Aorta (tissue), 5 donors: ENCODE measurements around the gene DVL2. TPM values are rescaled to one million over a fixed set of nuclear protein-coding genes. Genes with fewer than 3 reads are reported as not detected.
A peak's percentile ranks its signal among the peaks of the same experiment; 100 is the strongest.

Experiments
- ATAC-seq: fragments of 200-7000 bp; cut with Tn5 transposase; one replicate; pipeline ENCODE4 v1.9.1; 2022; ENCODE audit warnings: moderate library complexity; ENCODE audit not compliant: low FRiP score
- DNase-seq, 2 donors: peaks; one replicate each; pipeline ENCODE4 v3.0.0-alpha.2; 2020
- H3K27ac ChIP-seq, 2 donors: one replicate each; pipeline ENCODE4 v1.5.1; 2013; ENCODE audit warnings: low read length in 2 of 2, mild to moderate bottlenecking in 2 of 2, moderate library complexity in 2 of 2, control low read depth in 1 of 2, inconsistent platforms in 1 of 2, low read depth in 1 of 2
- H3K27me3 ChIP-seq, 2 donors: one replicate each; pipeline ENCODE4 v1.6.1; 2013; ENCODE audit warnings: control low read depth in 1 of 2, low read length in 1 of 2, mild to moderate bottlenecking in 1 of 2, moderate library complexity in 1 of 2; ENCODE audit not compliant: insufficient read depth in 2 of 2, control insufficient read depth in 1 of 2
- H3K36me3 ChIP-seq, 2 donors: one replicate each; pipeline ENCODE4 v1.6.1; 2013; ENCODE audit warnings: control low read depth in 1 of 2, low read length in 1 of 2, mild to moderate bottlenecking in 1 of 2; ENCODE audit not compliant: insufficient read depth in 2 of 2, control insufficient read depth in 1 of 2
- H3K4me1 ChIP-seq, 2 donors: one replicate each; pipeline ENCODE4 v1.6.1; 2013; ENCODE audit warnings: low read length in 2 of 2, control low read depth in 1 of 2, mild to moderate bottlenecking in 1 of 2, moderate library complexity in 1 of 2; ENCODE audit not compliant: insufficient read depth in 2 of 2, control insufficient read depth in 1 of 2
- H3K4me3 ChIP-seq, 2 donors: one replicate each; pipeline ENCODE4 v1.5.1; 2013; ENCODE audit warnings: low read length in 2 of 2, control low read depth in 1 of 2, mild to moderate bottlenecking in 1 of 2
- H3K9me3 ChIP-seq: one replicate; pipeline ENCODE4 v1.6.1; 2013; ENCODE audit warnings: mild to moderate bottlenecking, low read length; ENCODE audit not compliant: control insufficient read depth
- WGBS, 2 donors: extraction: QIAGEN DNeasy Blood & Tissue Kit; methylation state at CpG; one replicate each; pipeline ENCODE4 v1.1.7; 2013; 5-methylcytosine and 5-hydroxymethylcytosine counted together
- intact Hi-C, 2 donors: fragments of 100-400 bp; cut with DNase I; formaldehyde crosslinking; loops; one replicate each; pipeline versions ENCODE4 v1.14.2 to v1.15.0; 2022
- polyA plus RNA-seq, 2 donors: library from polyadenylated mRNA; stranded (reverse); fragments of 200-250 nt; gene quantifications; one replicate each; pipeline ENCODE4 v1.2.3, GENCODE V29; 2013
- total RNA-seq, 2 donors: library from RNA; stranded (reverse); fragmentation: NEBNext Ultra II Directional; extraction: Animal tissue kit (Norgen Biotek cat#: 25700); gene quantifications; one replicate each; pipeline ENCODE4 v1.2.1, GENCODE V29; 2021
- donor health status: healthy with polysubstance abuse.
- donor health status: Bipolar disorder and iron deficiency.
- donor health status: DM: no; HTN: no; CAD: no.
- donor health status: DM: no; HTN: no; CAD: no.
- donor health status: DM: yes; HTN: yes; CAD: no.

The DVL2 gene
- total and polyA plus RNA-seq, 4 donors, result 10.0 to 45.6 (median 25.1) TPM

DNA sequence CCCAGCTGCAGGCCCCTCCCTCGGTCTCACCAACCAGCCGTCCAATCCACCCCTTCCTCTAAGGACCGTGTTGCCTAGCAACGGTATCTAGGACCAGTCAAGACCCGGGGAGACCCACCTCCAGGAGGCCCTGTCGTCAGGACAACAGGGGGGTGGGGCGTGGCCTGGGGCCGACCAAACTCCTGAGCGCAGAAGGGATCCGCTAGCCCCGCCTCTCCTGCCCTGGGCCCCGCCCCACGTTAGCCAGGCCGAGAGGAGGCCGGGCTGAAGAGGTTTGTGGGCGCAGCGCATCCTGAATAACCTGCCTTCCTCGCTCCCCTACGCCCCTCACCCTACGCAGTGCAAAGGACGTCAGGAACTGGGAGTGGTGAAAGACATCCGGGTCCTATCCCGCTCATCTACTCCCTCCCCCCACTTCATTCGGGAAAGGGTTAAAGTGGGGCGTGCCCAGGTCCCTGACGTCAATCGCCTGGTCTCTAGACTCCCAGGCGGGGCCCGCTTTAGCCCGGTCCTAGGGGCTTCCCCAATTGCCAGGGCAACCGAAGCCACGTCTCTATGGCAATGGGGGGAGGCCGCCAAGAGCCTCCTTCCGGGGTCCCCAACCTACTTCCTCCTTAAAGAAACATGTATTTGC is 29.4 kb downstream of the DVL2 start:
- 1% methylated on average over 32 to 34 of the region's 34 CpGs for WGBS, 2 donors
- intact Hi-C loops, result no loop called here

DNA sequence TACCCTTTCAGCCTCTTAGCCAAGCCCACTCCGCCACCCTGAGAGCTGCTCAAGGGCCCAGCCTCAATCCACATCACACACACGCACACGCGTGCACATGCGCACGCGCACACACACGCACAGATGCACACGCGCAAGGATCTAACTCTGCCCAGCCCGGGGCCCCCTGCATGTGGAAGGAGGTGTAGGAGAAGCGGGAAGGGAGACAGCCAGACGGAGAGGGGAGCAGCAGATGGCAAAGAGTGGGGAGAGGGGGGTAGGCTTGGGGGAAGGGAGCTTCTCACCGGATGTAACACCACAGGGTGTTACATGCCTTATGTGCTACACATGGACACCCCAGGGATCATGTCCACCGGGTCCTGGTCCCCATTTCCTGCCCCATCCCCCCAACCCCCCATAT is 30.0 kb downstream of the DVL2 start:
- no peaks in the 10 kb centered on the region for H3K27me3 ChIP-seq
- H3K27ac ChIP-seq, result no peak overlapping the region
- no peaks in the 10 kb centered on the region for H3K9me3 ChIP-seq
- ATAC-seq (peak; percentile 6), DNase-seq (no peak)
- peak overlapping the region in 1 of 2 donors; percentile 2 for H3K4me3 ChIP-seq
- peaks cover 0 to 2% of the 10 kb centered on the region in 2 donors for H3K36me3 ChIP-seq
- no peaks in the 10 kb centered on the region for H3K4me1 ChIP-seq
- intact Hi-C loops, result no loop called here
- WGBS, 2 donors, result 75 to 76% methylated on average over 14 to 15 of the region's 15 CpGs

More for the DNA sequence above, 29.4 kb downstream of the DVL2 start:
- ATAC-seq (peak; percentile 88), DNase-seq (peak; percentile 93 to 95)
- Histone ChIP-seq H3K9me3 (no peaks in the 10 kb centered on the region), H3K27me3 (no peaks in the 10 kb centered on the region), H3K27ac (no peak overlapping the region), H3K4me1 (no peaks in the 10 kb centered on the region), H3K36me3 (peaks cover 0 to 2% of the 10 kb centered on the region in 2 donors), H3K4me3 (peak overlapping the region in 1 of 2 donors; percentile 2)

DNA sequence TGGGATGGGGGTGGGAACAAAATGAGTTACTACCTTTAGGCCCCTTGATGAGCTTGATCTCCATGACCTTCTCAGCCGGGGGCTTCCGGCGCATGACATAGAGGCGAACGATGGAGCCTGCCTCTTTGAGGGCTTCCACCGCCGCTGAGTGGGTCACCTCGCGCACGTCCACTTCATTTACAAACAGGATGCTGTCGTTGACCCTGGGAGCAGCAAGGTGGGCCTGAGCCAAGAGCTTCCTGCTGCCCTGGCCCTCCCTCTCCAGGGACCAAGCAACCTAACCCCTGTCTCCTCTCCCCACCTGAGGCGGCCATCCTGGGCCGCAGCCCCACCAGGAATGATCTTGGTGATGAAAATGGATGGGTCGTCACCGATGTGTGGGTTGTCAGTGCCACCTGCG is 30.9 kb downstream of the DVL2 start:
- H3K9me3 ChIP-seq, result no peaks in the 10 kb centered on the region
- WGBS, 2 donors, result 93 to 95% methylated on average over 16 of the region's 16 CpGs
- H3K27me3 ChIP-seq, result no peaks in the 10 kb centered on the region
- H3K27ac ChIP-seq, result no peak overlapping the region
- H3K36me3 ChIP-seq, result peaks cover 0 to 2% of the 10 kb centered on the region in 2 donors
- ATAC-seq, result no peak
- intact Hi-C loops, result no loop called here
- no peak for DNase-seq
- no peak overlapping the region for H3K4me3 ChIP-seq
- no peaks in the 10 kb centered on the region for H3K4me1 ChIP-seq

DNA sequence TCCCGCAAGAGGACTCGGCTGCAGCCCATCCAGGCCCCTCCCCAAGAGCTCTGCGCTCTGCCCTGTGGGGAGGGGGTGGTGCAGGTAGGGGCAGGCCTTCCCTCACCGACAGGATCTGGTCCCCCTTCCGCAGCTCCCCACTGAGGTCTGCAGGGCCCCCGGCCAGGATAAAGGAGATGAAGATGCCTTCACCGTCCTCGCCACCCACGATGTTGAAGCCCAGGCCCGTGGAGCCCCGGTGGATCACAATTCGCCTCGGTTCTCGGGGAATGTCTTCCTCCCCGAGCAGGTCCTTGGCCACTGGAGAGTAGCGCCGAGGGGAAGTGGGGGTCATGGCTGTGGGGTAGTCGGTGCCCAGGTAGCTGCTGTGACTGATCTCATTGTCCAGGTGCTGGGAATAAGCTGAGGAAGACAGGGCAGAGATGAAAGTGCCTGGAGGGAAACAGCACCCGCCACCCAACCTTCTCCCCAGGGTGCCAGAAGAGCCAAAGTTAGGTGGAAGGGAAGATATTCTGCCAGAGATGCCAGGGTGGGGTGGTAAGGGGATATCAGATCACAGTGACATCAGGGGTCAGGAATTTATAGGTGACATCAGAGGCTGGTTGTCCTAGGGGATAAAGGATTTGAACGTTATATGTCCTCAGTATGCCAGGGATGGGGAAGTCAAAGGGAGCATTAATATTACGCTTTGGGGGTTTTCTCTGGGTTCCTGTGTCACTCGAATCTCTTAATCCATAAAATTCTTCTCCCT is 37.5 kb downstream of the DVL2 start:
- Histone ChIP-seq H3K27me3 (no peaks in the 10 kb centered on the region), H3K36me3 (no peaks in the 10 kb centered on the region)

DNA sequence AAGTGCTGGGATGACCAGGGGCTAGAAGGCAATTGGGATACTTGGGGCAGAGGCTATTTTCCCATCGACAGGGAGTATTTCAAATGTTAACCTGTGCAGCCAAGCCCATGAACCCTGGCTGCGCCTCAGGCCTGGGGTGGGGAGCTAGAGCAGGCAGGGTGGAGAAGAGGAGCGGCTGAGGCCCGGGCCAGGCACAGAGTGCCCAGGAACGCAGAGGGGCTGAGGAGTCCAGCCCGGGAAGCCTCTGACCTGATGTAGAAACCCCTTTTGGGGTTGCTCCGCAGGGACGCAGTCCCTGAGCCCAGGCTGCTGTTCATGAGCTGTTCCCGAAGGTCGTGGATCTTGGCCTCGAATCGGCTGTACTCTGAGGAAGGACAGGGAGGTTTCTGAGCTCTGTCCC is 38.3 kb downstream of the DVL2 start:
- DNase-seq, result no peak

More for the DNA sequence above, 37.5 kb downstream of the DVL2 start:
- H3K9me3 ChIP-seq, result no peaks in the 10 kb centered on the region
- 90 to 91% methylated on average over 22 of the region's 22 CpGs for WGBS, 2 donors
- intact Hi-C loops, result no loop called here
- ATAC-seq (no peak), DNase-seq (no peak)
- no peak overlapping the region for H3K27ac ChIP-seq
- no peak overlapping the region for H3K4me3 ChIP-seq
- no peaks in the 10 kb centered on the region for H3K4me1 ChIP-seq

DNA sequence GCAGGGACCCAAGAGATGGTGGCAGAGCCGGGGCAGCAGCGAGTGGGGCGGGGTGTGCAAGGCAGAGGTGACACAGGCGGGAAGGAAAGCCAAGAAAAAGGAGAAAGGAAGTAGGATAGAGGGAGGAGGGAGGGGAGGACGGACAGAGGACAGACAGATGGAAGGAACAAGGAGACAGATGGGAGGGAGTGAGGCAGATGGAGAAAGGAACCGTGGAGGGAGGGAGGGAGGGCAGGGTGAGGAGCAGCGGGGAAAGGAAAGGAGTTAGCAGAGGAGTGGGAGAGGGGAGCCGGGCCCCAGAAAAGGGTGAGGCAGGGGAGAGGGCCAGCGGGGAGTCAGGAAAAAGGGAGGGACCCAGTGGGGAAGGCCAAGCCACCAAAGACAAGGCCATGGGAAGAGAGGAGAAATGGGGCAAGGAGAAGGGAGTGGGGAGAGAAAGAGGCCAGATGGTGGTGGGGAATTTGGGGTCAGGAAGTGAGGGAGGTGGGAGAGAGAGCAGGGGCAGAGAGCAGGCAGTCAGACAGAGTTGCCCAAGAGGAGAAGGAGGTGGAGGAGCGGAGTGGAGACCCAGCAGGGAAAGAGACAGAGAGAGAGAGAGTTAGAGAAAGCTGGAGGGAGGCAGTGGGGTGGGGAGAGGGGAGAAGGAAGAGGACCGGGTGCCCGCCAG is 41.9 kb downstream of the DVL2 start:
- no peak overlapping the region for H3K27ac ChIP-seq
- 78 to 80% methylated on average over 12 of the region's 12 CpGs for WGBS, 2 donors
- ATAC-seq (no peak), DNase-seq (peak in 1 of 2 donors; percentile 43)
- no peaks in the 10 kb centered on the region for H3K9me3 ChIP-seq
- H3K4me3 ChIP-seq, result no peak overlapping the region
- H3K36me3 ChIP-seq, result no peaks in the 10 kb centered on the region
- H3K4me1 ChIP-seq, result no peaks in the 10 kb centered on the region
- H3K27me3 ChIP-seq, result no peaks in the 10 kb centered on the region
- intact Hi-C loops, result no loop called here

More for the DNA sequence above, 38.3 kb downstream of the DVL2 start:
- H3K27ac ChIP-seq, result no peak overlapping the region
- no peaks in the 10 kb centered on the region for H3K9me3 ChIP-seq
- whole genome bisulfite sequencing, 2 donors, result 93 to 96% methylated on average over 12 of the region's 12 CpGs
- no peaks in the 10 kb centered on the region for H3K36me3 ChIP-seq
- H3K4me3 ChIP-seq, result no peak overlapping the region
- H3K27me3 ChIP-seq, result no peaks in the 10 kb centered on the region
- intact Hi-C loops, result no loop called here
- no peak for ATAC-seq
- H3K4me1 ChIP-seq, result no peaks in the 10 kb centered on the region

DNA sequence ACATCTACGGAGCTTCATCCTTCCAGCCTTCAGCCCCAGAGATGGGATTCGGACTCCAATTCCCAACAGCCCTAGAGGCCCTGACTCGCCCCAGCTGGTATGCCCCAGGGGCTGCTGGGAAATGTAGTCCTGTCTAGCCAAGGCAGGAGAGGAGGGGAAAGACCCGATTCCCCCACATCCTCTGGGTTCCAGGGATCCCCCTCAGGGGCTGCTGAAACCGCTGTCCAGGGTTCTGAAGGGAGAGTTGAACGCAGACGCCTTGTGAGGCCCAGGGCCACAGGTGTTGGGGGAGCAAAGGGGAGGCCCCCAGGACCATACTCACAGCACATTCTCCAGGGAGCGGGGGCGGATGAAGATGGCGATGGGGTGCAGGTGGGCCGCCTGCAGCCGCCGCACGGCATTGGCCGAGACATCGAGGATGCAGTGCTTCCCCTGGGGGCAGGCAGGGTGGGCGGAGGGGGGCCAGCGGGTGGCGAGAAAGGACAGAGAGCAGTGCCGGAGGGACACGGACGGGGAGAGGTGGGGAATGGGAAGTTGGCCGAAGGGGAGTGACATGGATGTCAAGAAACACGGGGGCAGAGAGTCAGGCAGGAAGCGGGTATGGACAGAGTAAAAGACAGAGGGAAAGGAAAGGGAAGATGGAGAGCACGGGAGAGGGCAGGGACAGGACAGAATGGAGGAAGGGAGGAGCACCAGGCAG is 42.6 kb downstream of the DVL2 start:
- no peaks in the 10 kb centered on the region for H3K27me3 ChIP-seq
- H3K36me3 ChIP-seq, result no peaks in the 10 kb centered on the region
- no peak overlapping the region for H3K4me3 ChIP-seq
- peak; percentile 50 for ATAC-seq
- intact Hi-C loops, result no loop called here
- H3K27ac ChIP-seq, result no peak overlapping the region
- no peaks in the 10 kb centered on the region for H3K9me3 ChIP-seq
- 74 to 75% methylated on average over 26 of the region's 26 CpGs for WGBS, 2 donors
- peak; percentile 58 to 76 for DNase-seq
- no peaks in the 10 kb centered on the region for H3K4me1 ChIP-seq

DNA sequence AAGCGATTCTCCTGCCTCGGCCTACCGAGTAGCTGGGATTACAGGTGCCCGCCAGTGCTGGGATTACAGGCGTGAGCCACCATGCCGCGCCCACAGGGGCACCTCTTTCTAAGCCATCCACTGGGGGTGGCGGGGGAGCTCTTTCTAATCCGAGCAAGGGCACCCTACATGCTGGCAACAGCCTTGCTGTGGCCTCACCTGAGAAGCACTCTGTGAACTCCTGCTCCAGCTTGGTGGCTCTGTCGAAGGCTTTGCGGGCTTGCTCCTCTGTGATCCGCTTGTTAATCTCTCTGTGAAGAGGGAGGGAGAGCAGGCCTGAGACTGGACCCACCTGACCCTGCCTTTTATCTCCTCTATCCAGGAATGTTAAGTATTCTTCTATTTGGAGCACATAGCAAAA is 43.2 kb downstream of the DVL2 start:
- H3K36me3 ChIP-seq, result no peaks in the 10 kb centered on the region
- ATAC-seq, result no peak

More for the DNA sequence above, 43.2 kb downstream of the DVL2 start:
- Histone ChIP-seq H3K4me1 (no peaks in the 10 kb centered on the region), H3K4me3 (no peak overlapping the region), H3K27ac (no peak overlapping the region), H3K27me3 (no peaks in the 10 kb centered on the region), H3K9me3 (no peaks in the 10 kb centered on the region)
- 93 to 96% methylated on average over 11 to 12 of the region's 12 CpGs for WGBS, 2 donors
- intact Hi-C loops, result no loop called here
- peak in 1 of 2 donors; percentile 38 for DNase-seq
